Thoracic aorta (tissue), 2 donors: Measurements from ENCODE around the gene HSBP1. TPM values are rescaled to one million over a fixed set of nuclear protein-coding genes. Genes with fewer than 3 reads are reported as not detected.
A peak's percentile ranks its signal among the peaks of the same experiment; 100 is the strongest.

Source experiments
- ATAC-seq: fragments of 150-250 bp; one replicate; pipeline ENCODE4 v1.8.0; 2017; ENCODE audit warnings: low read depth; ENCODE audit not compliant: insufficient number of reproducible peaks, low FRiP score
- DNase-seq: peaks from one replicate; pipeline ENCODE4 v3.0.0-alpha.2; 2020; ENCODE audit warnings: low spot score
- H3K27ac ChIP-seq, 2 donors: fragments of 200-600 bp; sonication (generic); 1 replicate in 1 of 2; 2 replicates in 1 of 2; pipeline ENCODE4 v1.5.1; 2016; ENCODE audit warnings: mild to moderate bottlenecking in 2 of 2, moderate library complexity in 2 of 2
- H3K27me3 ChIP-seq: fragments of 200-600 bp; sonication (generic); replicated peaks from 2 replicates; pipeline ENCODE4 v1.6.0; 2016; ENCODE audit warnings: mild to moderate bottlenecking; ENCODE audit not compliant: insufficient read depth
- H3K36me3 ChIP-seq: fragments of 200-600 bp; sonication (generic); one replicate; pipeline ENCODE4 v1.5.1; 2016
- H3K4me1 ChIP-seq, 2 donors: fragments of 200-600 bp; sonication (generic); 1 replicate in 1 of 2; 2 replicates in 1 of 2; pipeline versions ENCODE4 v1.5.1 to v1.6.0; 2016; ENCODE audit warnings: low read depth in 2 of 2, mild to moderate bottlenecking in 1 of 2; ENCODE audit not compliant: control insufficient read depth in 1 of 2
- H3K4me3 ChIP-seq: fragments of 200-600 bp; sonication (generic); 2 replicates; pipeline ENCODE4 v1.5.1; 2016; ENCODE audit warnings: mild to moderate bottlenecking
- H3K9me3 ChIP-seq: fragments of 200-600 bp; sonication (generic); 2 replicates; pipeline ENCODE4 v1.5.1; 2016
- CTCF ChIP-seq: fragments of 200-600 bp; sonication (generic); IDR thresholded peaks from one replicate; pipeline ENCODE4 v1.5.1; 2019; ENCODE audit warnings: antibody characterized with exemption
- total RNA-seq, 2 donors: library from RNA; depleted of rRNA; stranded (reverse); fragments of >200 nt; gene quantifications; one replicate each; pipeline versions ENCODE4 v1.1.0 to v1.2.3, GENCODE V29; 2016

Gene HSBP1
- total RNA-seq, 2 donors from 2014 or later: 11.0 to 15.0 TPM

DNA sequence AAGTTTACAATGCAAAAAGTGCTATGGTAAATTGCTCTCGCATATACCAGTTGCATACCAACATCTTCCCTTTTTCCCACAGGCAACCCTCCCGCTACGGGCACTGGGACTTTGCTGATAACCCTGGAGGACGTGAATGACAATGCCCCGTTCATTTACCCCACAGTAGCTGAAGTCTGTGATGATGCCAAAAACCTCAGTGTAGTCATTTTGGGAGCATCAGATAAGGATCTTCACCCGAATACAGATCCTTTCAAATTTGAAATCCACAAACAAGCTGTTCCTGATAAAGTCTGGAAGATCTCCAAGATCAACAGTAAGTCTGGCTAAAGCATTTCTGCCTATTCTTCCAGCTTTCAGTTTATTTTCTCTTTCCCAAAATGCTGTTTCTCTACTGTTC lies 27.9 kb upstream of the HSBP1 start:
- no peaks in the 10 kb centered on the region for H3K9me3 ChIP-seq
- peak overlapping the region; percentile 42 for H3K4me3 ChIP-seq
- no peaks in the 10 kb centered on the region for H3K27me3 ChIP-seq
- no peak for DNase-seq
- TF ChIP-seq CTCF: no peak
- H3K36me3 ChIP-seq: no peaks in the 10 kb centered on the region
- no peak for ATAC-seq
- peaks cover 10 to 20% of the 10 kb centered on the region in 2 donors for H3K4me1 ChIP-seq
- H3K27ac ChIP-seq: no peak overlapping the region

- Histone ChIP-seq H3K36me3 (no peaks in the 10 kb centered on the region), H3K27ac (no peak overlapping the region), H3K4me1 (peaks cover 2 to 5% of the 10 kb centered on the region in 2 donors), H3K27me3 (no peaks in the 10 kb centered on the region), H3K9me3 (no peaks in the 10 kb centered on the region), H3K4me3 (no peak overlapping the region)
- DNase-seq: no peak
- TF ChIP-seq CTCF: no peak
- ATAC-seq: no peak
Observed at GRCh38 chr16:83785455-83785854, 22.3 kb upstream of the HSBP1 start.

- no peak for TF ChIP-seq CTCF
- H3K27me3 ChIP-seq: no peaks in the 10 kb centered on the region
- no peak overlapping the region for H3K27ac ChIP-seq
- DNase-seq (no peak), ATAC-seq (no peak)
- H3K4me3 ChIP-seq: no peak overlapping the region
- no peaks in the 10 kb centered on the region for H3K9me3 ChIP-seq
- H3K4me1 ChIP-seq: peaks cover 0 to 19% of the 10 kb centered on the region in 2 donors
- no peaks in the 10 kb centered on the region for H3K36me3 ChIP-seq
Observed at GRCh38 chr16:83789642-83790401, 18.0 kb upstream of the HSBP1 start.

- no peaks in the 10 kb centered on the region for H3K36me3 ChIP-seq
- DNase-seq (no peak), ATAC-seq (no peak)
- no peak for TF ChIP-seq CTCF
- H3K9me3 ChIP-seq: no peaks in the 10 kb centered on the region
- H3K4me1 ChIP-seq: peaks cover 0 to 19% of the 10 kb centered on the region in 2 donors
- no peak overlapping the region for H3K4me3 ChIP-seq
- H3K27ac ChIP-seq: no peak overlapping the region
- H3K27me3 ChIP-seq: no peaks in the 10 kb centered on the region
Observed at GRCh38 chr16:83791916-83792315, 15.9 kb upstream of the HSBP1 start.

GRCh38 chr16:83792391-83792790 lies 15.4 kb upstream of the HSBP1 start:
- H3K27me3 ChIP-seq: no peaks in the 10 kb centered on the region
- no peaks in the 10 kb centered on the region for H3K36me3 ChIP-seq
- TF ChIP-seq CTCF: no peak
- no peaks in the 10 kb centered on the region for H3K9me3 ChIP-seq
- DNase-seq: no peak
- H3K4me3 ChIP-seq: no peak overlapping the region
- H3K27ac ChIP-seq: peak overlapping the region in 1 of 2 donors; percentile 54
- H3K4me1 ChIP-seq: peaks cover 0 to 19% of the 10 kb centered on the region in 2 donors
- no peak for ATAC-seq
